ENCODE results near the gene OR4X2. TPM values are rescaled to one million over a fixed set of nuclear protein-coding genes. Genes with fewer than 3 reads are reported as not detected.
A peak's percentile ranks its signal among the peaks of the same experiment; 100 is the strongest.

Gene OR4X2
- total and polyA plus RNA-seq, 4 donors, result not detected

- Histone ChIP-seq H3K9ac (ENCODE audit: low read depth in 1 of 2, low read length in 2 of 2) (no peak overlapping the region), H3K4me1 (ENCODE audit: control insufficient read depth in 4 of 4, insufficient read depth in 4 of 4, low read length in 3 of 4) (no peaks in the 10 kb centered on the region), H3K27ac (ENCODE audit: low read depth in 1 of 2, low read length in 2 of 2) (no peak overlapping the region), H3K27me3 (ENCODE audit: control insufficient read depth in 4 of 4, insufficient read depth in 4 of 4, low read length in 3 of 4) (peaks cover 0 to 5% (median 0%) of the 10 kb centered on the region in 4 donors), H3K9me3 (ENCODE audit: control insufficient read depth in 4 of 4, low read length in 3 of 4) (no peaks in the 10 kb centered on the region), H3K36me3 (ENCODE audit: control insufficient read depth in 4 of 4, insufficient read depth in 3 of 4, low read depth in 1 of 4, low read length in 3 of 4) (no peaks in the 10 kb centered on the region), H3K4me3 (ENCODE audit: low read depth in 1 of 3, low read length in 3 of 3) (no peak overlapping the region)
- DNase-seq (ENCODE audit: low spot score), result no peak
- WGBS, result 31% methylated on average over 7 of the region's 7 CpGs
- no peak for TF ChIP-seq EGR1 (IDR thresholded peaks at IDR 0.05; ENCODE audit: low read depth in 2 of 2)
- TF ChIP-seq CTCF (IDR thresholded peaks at IDR 0.05; ENCODE audit: low read depth, low read length, missing input control), result peak; percentile 7
These were observed 34.9 kb upstream of the OR4X2 start for GRCh38 chr11:48210052-48210451.

- WGBS, result 52% methylated on average over 2 of the region's 2 CpGs
- no peaks in the 10 kb centered on the region for H3K9me3 ChIP-seq (ENCODE audit: control insufficient read depth in 4 of 4, low read length in 3 of 4)
- no peaks in the 10 kb centered on the region for H3K4me1 ChIP-seq (ENCODE audit: control insufficient read depth in 4 of 4, insufficient read depth in 4 of 4, low read length in 3 of 4)
- no peaks in the 10 kb centered on the region for H3K36me3 ChIP-seq (ENCODE audit: control insufficient read depth in 4 of 4, insufficient read depth in 3 of 4, low read depth in 1 of 4, low read length in 3 of 4)
- TF ChIP-seq HNF4A (conservative IDR thresholded peaks at IDR 0.05) (no peak), RAD21 (IDR thresholded peaks at IDR 0.05) (no peak), REST (IDR thresholded peaks at IDR 0.05) (no peak), ZBTB33 (IDR thresholded peaks at IDR 0.05) (no peak), HNF4G (IDR thresholded peaks at IDR 0.05) (no peak), FOXA2 (IDR thresholded peaks at IDR 0.05) (no peak), GABPA (IDR thresholded peaks at IDR 0.05 in 1 of 2, conservative IDR thresholded peaks at IDR 0.05 in 1 of 2) (no peak), CTCF (IDR thresholded peaks at IDR 0.05; ENCODE audit: low read depth, low read length, missing input control) (no peak), ATF3 (IDR thresholded peaks at IDR 0.05) (no peak)
- no peak for DNase-seq (ENCODE audit: low spot score)
- no peaks in the 10 kb centered on the region for H3K27me3 ChIP-seq (ENCODE audit: control insufficient read depth in 4 of 4, insufficient read depth in 4 of 4, low read length in 3 of 4)
- no peak within 1 kb of the TSS for H3K4me3 ChIP-seq (ENCODE audit: low read depth in 1 of 3, low read length in 3 of 3)
- no peak within 1 kb of the TSS for H3K9ac ChIP-seq (ENCODE audit: low read depth in 1 of 2, low read length in 2 of 2)
- no peak within 1 kb of the TSS for H3K27ac ChIP-seq (ENCODE audit: low read depth in 1 of 2, low read length in 2 of 2)
These were observed 28.4 kb upstream of the OR4X2 start, which contains the start of gene OR4B1 for GRCh38 chr11:48216510-48216909. Gene OR4B1 (plus strand): TSS chr11:48216810. CDS start chr11:48216810, 0 bp downstream.
